ENCODE measurements around the gene CCDC177.

The CCDC177 gene

GRCh38 chr14:69616408-69616773 is 41.7 kb upstream of the CCDC177 start:
- H3K9me2 ChIP-seq (ENCODE audit: low read depth, low read length) = no peaks in the 10 kb centered on the region
- peak overlapping the region; percentile 99 for H3K27ac ChIP-seq (ENCODE audit: low read depth, low read length, poor library complexity, severe bottlenecking)
- no peaks in the 10 kb centered on the region for H3K9me3 ChIP-seq (ENCODE audit: low read length)
- H4K20me1 ChIP-seq (ENCODE audit: insufficient read depth, low read length) = no peaks in the 10 kb centered on the region
- peaks cover 23% of the 10 kb centered on the region for H3F3A ChIP-seq (ENCODE audit: insufficient read depth, low read length)
- peak overlapping the region; percentile 99 for H3K4me2 ChIP-seq (ENCODE audit: low read length)
- no peak for TF ChIP-seq EZH2 (IDR thresholded peaks at IDR 0.05; ENCODE audit: borderline replicate concordance, low read length)
- TF ChIP-seq CTCF (IDR thresholded peaks at IDR 0.05; ENCODE audit: low read length) = no peak
- H3K4me1 ChIP-seq (ENCODE audit: insufficient read depth, low read length, severe bottlenecking) = peaks cover 86% of the 10 kb centered on the region
- peaks cover 74% of the 10 kb centered on the region for H3K79me2 ChIP-seq (ENCODE audit: insufficient read depth, low read length)
- peak overlapping the region; percentile 97 for H3K4me3 ChIP-seq (ENCODE audit: low read depth, low read length, poor library complexity, severe bottlenecking)
- H3K27me3 ChIP-seq (ENCODE audit: insufficient read depth, low read length) = no peaks in the 10 kb centered on the region
- peak overlapping the region; percentile 72 for H3K9ac ChIP-seq (ENCODE audit: low read length)
- H2AFZ ChIP-seq (ENCODE audit: low read length) = no peak overlapping the region
- H3K36me3 ChIP-seq (ENCODE audit: insufficient read depth, low read length) = peaks cover 53% of the 10 kb centered on the region; the same call in 1 of the 2 replicates

GRCh38 chr14:69615496-69616407 is 41.1 kb upstream of the CCDC177 start:
- Histone ChIP-seq H3K27ac (ENCODE audit: low read depth, low read length, poor library complexity, severe bottlenecking) (peak overlapping the region; percentile 99), H4K20me1 (ENCODE audit: insufficient read depth, low read length) (no peaks in the 10 kb centered on the region), H3K79me2 (ENCODE audit: insufficient read depth, low read length) (peaks cover 68% of the 10 kb centered on the region), H3K9me3 (ENCODE audit: low read length) (no peaks in the 10 kb centered on the region), H3K4me3 (ENCODE audit: low read depth, low read length, poor library complexity, severe bottlenecking) (peak overlapping the region; percentile 97), H3K9me2 (ENCODE audit: low read depth, low read length) (no peaks in the 10 kb centered on the region), H3K4me2 (ENCODE audit: low read length) (peak overlapping the region; percentile 99), H2AFZ (ENCODE audit: low read length) (no peak overlapping the region), H3K36me3 (ENCODE audit: insufficient read depth, low read length) (peaks cover 53% of the 10 kb centered on the region; the same call in 1 of the 2 replicates), H3K9ac (ENCODE audit: low read length) (peak overlapping the region; percentile 72), H3F3A (ENCODE audit: insufficient read depth, low read length) (peaks cover 23% of the 10 kb centered on the region), H3K27me3 (ENCODE audit: insufficient read depth, low read length) (no peaks in the 10 kb centered on the region), H3K4me1 (ENCODE audit: insufficient read depth, low read length, severe bottlenecking) (peaks cover 83% of the 10 kb centered on the region)
- TF ChIP-seq EZH2 (IDR thresholded peaks at IDR 0.05; ENCODE audit: borderline replicate concordance, low read length) = no peak
- TF ChIP-seq CTCF (IDR thresholded peaks at IDR 0.05; ENCODE audit: low read length) = no peak

- Histone ChIP-seq H3K4me2 (ENCODE audit: low read length) (peak overlapping the region; percentile 99), H3K36me3 (ENCODE audit: insufficient read depth, low read length) (peaks cover 53% of the 10 kb centered on the region; the same call in 1 of the 2 replicates), H3K4me1 (ENCODE audit: insufficient read depth, low read length, severe bottlenecking) (peaks cover 83% of the 10 kb centered on the region), H3K9me2 (ENCODE audit: low read depth, low read length) (no peaks in the 10 kb centered on the region), H3F3A (ENCODE audit: insufficient read depth, low read length) (peaks cover 23% of the 10 kb centered on the region), H3K9ac (ENCODE audit: low read length) (peak overlapping the region; percentile 72), H3K79me2 (ENCODE audit: insufficient read depth, low read length) (peaks cover 62% of the 10 kb centered on the region), H2AFZ (ENCODE audit: low read length) (no peak overlapping the region), H3K9me3 (ENCODE audit: low read length) (no peaks in the 10 kb centered on the region), H3K27me3 (ENCODE audit: insufficient read depth, low read length) (no peaks in the 10 kb centered on the region), H4K20me1 (ENCODE audit: insufficient read depth, low read length) (no peaks in the 10 kb centered on the region), H3K27ac (ENCODE audit: low read depth, low read length, poor library complexity, severe bottlenecking) (peak overlapping the region; percentile 99), H3K4me3 (ENCODE audit: low read depth, low read length, poor library complexity, severe bottlenecking) (peak overlapping the region; percentile 97)
- TF ChIP-seq EZH2 (IDR thresholded peaks at IDR 0.05; ENCODE audit: borderline replicate concordance, low read length) (no peak), CTCF (IDR thresholded peaks at IDR 0.05; ENCODE audit: low read length) (no peak)
Observed at GRCh38 chr14:69615121-69615495, 40.4 kb upstream of the CCDC177 start.
